ENCODE measurements around the gene CDH4.

CDH4 gene

GRCh38 chr20:61699495-61700374 lies 447.7 kb downstream of the CDH4 start:
- DNase-seq: no peak

- DNase-seq: no peak
Observed at GRCh38 chr20:61700595-61701140, 448.6 kb downstream of the CDH4 start.

- no peak for DNase-seq
Observed at GRCh38 chr20:61701401-61701800, 449.3 kb downstream of the CDH4 start.

DNA sequence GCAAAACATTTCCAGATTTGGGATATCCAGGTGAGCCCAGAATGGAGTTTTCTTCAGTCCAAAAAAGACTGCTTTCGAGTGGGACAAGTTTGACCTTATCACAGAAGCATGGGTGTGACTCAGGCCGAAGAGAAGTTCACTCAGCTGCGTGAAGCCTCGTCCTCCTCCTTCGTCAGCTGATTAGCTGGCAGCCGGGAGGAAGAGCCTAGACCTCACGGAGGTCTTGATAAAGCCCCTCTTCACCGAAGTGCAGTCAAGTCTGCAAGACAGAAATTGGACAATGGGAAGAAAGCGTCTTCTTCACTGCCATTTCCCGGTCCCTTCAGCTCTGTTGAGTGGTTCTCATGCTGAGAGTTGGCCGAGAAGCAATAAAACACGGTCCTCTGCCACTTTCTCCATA lies 449.7 kb downstream of the CDH4 start:
- no peak for DNase-seq

DNA sequence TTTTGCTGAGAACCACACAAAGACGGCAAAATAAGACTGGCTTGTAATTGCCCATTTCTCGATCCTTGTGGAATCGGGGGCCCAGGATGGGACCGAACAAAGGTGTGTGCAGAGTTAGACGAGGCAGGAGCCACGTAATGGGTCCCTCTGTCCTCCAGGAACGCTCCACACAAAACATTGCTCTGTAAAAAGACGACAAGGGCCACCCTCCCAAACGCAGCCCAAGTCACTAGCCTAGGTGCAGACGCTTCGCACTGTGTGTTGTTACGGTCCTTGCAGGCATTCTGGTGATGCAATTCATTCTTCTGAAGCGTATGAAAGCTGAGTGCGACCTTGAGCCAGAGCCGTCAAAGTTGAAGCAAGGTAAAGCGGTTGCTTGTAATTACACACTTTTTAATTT lies 450.2 kb downstream of the CDH4 start:
- no peak for DNase-seq

GRCh38 chr20:61704661-61705060 lies 452.6 kb downstream of the CDH4 start:
- no peak for DNase-seq

- no peak for DNase-seq
Observed at GRCh38 chr20:61705386-61706258, 453.6 kb downstream of the CDH4 start.

GRCh38 chr20:61706259-61706961 lies 454.3 kb downstream of the CDH4 start:
- no peak for DNase-seq

DNA sequence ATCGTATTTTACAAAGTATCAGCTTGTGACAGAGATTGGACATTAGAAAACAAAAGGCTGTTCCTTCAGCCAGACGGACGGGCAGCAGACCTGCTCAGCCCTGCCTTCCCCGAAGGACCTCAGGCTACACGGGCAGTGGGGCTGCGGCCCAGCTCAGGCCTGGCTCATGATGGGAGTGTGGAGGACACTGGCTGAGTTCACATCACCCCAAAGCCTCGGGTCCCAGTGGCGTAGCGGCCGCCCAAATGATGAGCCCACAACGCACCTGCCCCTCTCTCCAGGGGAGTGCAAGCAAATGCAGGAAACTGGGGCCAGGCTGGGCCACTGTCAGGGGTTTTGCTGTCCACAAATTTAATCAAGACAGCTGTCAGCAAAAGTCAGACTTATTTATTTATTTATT lies 456.8 kb downstream of the CDH4 start:
- no peak for DNase-seq

DNA sequence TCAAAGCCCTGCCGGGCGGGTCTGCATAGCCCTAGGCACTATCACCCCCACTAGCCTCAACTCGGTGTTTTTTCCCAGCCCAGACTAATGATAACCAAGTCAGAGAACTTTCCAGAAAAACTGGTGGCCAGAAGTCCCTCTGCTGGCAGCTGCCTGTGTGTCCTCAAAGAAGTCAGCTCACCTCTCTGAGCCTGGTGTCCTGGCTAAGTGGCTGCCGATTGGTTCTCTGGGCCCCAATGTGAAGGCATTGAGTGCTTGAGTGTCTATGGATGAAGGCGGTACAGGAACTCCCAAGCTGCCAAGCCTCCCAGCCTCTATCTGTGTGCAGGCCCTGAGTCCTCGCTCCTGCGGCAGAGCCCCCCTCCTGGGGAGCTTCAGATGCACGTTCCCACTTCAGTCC lies 458.0 kb downstream of the CDH4 start:
- DNase-seq: no peak

DNA sequence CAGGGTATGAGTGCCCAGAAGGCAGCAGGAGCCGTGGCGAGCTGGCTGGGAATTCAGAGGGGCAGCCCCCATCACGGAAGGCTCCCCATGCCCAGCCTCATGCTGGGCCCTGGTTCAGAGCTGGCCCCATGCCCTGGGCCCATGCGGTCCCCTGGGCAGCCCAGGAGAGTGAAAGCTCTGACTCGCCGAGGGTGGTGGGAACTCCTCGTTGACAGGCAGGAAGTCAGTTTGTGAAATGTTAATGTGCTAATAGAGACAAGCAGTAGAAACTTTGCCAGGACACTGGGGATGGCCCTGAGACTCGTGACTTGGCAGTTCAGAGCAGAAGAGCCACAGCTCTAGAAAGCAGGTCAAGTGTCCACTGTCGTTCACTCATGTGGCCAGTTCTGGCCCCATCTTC lies 460.6 kb downstream of the CDH4 start:
- DNase-seq: no peak

DNA sequence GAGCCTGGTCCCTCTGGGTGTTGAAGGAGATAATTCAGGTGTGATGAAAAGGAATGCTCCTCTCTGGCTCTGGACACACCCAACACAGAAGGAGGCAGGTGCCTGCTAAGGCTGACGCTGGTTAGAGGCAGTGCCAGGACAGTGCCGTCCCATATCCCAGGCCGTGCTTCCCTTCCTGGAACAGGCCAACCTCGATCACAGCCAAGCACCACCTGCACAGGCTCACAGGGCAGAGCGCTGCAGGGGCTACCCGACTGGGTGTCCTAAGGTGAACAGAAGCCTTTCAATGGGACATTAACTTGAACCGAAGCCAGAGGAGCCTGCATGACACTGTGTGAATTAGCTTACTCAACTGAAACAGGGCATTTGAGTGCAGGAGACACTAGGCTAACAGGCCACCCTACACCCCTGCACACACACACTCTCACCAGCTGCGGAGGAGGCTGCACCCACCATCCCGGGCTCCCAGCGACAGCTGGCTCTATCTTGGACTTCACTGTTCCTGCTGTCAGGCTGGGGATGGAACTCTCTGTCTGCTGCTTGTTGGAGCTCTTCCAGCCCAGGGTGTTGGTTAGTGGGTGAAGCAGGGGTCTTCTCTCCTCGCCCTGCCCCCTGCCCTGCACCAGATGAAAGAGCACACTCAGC lies 466.4 kb downstream of the CDH4 start:
- no peak for DNase-seq

DNA sequence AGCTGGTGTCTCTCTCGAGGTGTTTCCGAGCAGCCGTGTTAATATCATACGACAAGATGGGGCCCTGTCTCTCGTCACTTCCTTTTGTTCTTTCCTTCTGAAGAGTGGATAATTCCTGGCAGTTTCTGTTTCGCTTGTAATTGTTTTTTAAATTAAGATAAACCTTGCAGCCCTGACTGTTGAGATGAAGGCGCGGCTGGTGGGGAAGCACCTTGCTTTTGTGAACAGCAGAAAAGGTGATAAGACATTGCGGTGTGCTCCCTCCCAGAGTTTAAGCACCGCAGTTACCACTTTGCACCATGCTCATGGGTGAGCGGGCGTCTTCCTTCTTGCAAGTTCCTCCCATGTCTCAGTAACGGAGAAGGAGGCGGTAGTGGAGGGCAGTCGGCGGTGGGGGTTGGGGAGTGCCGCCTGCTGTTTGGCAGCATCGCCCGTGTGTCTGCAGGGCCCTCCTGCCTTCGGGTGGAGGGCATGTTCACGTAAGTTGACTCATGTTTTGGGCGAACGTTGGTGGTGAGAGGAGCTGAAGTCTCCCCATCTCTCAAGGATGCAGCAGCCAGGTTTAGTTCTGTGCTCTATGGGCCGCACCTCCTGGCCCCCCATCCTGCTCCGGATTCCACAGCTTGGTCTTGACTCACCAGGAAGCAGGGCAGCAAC lies 467.8 kb downstream of the CDH4 start:
- DNase-seq: no peak

DNA sequence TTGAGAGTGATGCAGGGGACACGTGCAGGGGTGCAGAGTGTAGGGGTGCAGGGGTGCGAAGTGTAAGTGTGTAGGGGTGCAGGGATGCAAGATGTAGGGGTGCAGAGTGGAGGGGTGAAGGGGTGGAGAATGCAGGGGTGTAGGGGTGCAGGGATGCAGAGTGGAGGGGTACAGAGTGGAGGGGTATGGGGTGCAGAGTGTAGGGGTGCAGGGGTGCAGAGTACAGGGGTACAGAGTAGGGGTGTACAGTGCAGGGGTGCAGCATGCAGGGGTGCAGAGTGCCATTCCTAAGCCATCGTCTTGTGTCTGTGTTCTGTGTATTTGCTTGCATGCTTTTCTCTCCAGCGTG lies 468.3 kb downstream of the CDH4 start:
- no peak for DNase-seq

DNA sequence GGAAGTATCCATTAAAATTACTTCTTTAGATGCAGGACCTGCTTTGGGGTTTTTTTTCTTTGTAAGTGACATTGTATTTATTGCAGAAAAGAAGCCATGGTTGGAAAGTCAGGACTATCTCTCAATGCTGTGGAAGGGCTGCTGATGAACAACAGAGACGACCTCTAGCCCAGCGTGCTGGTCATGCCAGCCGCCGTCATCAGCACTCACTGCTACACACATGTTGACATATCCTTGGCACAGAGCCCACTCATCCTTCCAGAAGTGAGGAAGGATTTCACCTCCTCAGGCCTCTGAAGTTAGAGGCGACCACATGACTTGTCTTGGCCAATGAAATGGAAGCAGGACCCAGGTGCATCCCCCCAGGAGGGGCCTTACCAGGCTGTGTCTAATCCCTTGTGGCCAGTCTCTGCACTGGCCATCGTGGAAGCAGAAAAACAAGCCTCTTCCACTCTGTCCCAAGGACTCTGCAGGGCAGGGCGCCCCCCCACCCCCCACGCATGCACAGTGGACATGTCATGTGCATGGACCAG lies 470.2 kb downstream of the CDH4 start:
- DNase-seq: no peak

DNA sequence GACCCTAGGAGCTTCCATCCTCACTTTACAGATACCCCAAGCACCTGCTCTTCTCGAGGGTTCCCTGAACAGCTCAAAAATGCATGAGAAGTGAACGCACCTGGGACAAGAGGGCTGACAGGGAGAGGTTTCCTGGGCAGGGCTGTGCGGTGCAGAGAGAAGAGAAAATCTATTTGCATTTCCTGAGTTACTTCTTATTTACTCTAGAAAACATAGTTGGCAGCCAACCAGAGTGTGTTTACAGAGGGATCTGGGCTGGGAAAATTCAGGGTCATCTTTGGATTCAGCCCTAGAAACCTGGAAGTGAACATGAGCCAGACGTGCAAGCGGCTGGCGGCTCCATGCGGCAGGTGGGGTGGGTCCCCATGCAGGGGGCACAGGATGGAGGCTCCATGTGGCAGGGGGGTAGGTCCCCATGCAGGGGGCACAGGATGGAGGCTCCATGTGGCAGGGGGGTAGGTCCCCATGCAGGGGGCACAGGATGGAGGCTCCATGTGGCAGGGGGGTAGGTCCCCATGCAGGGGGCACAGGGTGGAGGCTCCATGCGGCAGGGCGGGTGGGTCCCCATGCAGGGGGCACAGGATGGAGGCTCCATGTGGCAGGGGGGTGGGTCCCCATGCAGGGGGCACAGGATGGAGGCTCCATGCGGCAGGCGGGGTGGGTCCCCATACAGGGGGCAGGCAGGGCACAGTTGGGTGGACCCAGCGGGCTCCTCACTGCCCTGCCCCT lies 471.6 kb downstream of the CDH4 start:
- no peak for DNase-seq

DNA sequence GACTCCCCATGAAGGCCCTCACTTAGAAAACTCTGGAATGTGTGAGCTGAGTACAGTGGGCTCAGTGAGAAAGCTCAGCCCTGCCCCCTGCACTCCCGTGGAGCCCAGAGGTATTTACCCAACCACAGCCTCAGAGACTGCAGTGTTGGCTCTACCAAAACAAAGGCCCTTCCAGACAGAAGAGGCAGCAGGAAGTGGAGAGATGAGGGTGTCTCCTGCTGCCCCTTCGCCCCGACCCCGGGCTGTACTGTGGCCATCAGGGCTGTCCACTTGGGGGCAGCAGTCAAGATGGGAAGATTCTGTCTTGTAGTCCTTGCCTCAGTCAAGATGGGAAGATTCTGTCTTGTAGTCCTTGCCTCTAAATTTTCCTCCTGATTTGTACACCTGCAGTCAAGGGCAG lies 472.3 kb downstream of the CDH4 start:
- no peak for DNase-seq

DNA sequence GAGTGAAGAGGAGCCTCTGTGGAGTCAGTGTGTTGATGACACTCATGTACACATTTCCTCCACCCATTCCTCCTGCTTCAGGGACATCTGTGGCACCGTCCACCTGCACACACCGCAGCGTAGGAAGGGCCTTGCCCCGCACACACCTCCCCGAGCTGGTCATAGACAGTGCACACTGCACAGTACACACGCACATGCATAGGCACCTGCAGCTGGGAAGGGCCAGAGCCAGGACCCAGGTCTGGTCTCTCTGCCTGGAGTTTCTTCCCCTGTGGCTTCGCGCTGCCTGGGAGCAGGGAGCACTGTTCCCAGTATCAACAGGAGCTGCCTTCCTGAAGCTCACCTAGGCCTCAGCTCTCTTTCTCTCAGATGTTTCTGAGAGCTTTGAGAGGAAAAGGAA lies 473.1 kb downstream of the CDH4 start:
- DNase-seq: no peak

DNA sequence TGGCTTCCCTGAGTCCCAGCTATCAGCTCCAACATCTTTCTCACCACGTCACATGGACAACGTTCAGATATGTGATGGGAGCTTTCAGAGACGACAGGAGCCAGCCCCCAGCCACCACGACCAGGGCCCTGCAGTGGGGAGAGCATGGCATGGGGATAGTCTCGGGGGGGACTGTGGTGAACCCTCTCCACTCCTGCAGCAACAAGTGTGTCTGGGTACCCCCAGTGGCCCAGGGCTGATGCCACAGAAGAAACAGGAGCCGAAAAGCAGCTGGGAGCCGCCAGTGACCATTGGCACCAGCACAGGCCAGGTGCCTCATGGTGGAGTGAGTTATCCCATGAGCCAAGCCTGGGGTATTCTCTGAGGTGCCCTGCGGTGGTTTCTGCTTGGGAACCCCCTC lies 473.9 kb downstream of the CDH4 start:
- DNase-seq: no peak

DNA sequence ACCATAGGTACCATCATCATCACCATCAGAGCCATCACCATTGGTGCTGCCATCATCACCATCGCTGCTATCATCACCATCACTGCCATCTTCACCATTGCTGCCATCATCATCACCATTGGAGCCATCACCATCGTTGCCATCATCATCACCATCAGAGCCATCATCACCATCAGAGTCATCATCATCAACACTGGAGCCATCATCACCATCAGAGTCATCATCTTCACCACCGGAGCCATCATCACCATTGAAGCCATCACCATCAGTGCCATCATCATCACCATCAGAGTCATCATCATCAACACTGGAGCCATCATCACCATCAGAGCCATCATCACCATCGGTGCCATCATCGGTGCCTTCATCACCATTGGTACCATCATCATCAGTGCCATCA lies 474.9 kb downstream of the CDH4 start:
- DNase-seq: no peak

DNA sequence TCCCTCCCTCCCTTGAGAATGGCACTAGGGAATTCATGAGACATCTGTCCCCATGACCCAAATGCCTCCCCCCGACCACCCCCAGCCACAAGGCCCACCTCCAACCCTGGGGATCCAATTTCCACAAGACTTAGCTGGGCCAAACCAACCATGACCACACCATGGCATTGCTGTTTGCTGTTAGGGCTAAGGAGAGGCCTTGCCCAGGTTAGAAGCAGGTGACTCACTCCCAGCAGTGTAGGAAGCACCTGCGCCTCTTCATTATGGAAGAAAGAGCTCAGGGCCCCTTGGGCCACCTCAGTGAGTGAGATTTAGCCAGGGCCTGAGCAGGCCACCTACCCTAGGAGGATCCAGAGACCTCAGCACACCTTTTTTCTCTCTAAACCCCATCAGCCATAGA lies 475.7 kb downstream of the CDH4 start:
- no peak for DNase-seq
